ENCODE results near the gene AGXT. TPM values are rescaled to one million over a fixed set of nuclear protein-coding genes. Genes with fewer than 3 reads are reported as not detected.

AGXT gene
- total RNA-seq, 1 experiment from 2014 or later = 0.34 TPM

DNA sequence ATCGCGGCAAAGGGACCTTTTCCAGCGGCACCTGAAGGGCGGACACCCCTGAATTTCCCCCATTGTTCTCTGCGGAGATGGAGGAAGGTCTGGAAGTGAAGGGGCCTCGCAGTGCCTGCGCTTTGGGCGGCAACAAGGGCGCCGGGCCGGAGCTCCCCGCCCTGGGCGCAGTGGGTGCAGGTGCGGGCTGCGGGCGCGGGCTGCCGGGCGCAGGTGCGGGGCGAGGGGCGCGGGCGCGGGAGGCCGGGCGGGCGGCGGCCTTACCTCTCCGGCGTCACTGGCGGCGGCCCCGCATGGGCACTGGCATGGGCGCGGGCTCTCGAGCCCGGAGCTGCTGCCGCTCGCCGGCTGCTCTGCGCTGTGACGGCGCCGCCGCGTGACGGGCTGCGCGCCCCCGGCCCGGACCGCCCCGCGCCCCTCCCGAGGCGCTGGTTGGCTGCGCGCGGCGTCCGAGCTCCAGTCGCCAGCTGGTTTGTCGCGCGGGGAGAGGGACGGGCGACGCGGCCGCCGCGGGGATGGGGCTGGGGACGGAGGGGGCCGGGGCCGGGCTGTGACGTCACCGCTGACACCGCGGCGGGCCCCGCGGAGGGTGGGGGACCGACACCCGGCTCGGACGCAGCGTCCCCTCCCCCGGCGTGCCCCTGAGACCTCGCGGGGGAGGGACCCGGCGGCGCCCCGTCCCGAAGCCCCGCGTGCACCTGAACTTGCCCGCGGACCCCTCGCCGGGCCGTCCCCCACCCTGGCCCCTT is 48.6 kb upstream of the AGXT start, which contains the start of gene KIF1A:
TSS of gene KIF1A (minus strand) at position 362 of the 749 bp plus-strand sequence. CDS start 22,467 bp downstream, outside the sequence.
- Histone ChIP-seq H3K4me1 (ENCODE audit: control insufficient read depth in 1 of 2, insufficient read depth in 2 of 2, low read length in 2 of 2) (no peaks in the 10 kb centered on the region), H3K27me3 (ENCODE audit: insufficient read depth, low read length) (no peaks in the 10 kb centered on the region), H2AFZ (ENCODE audit: low read depth, low read length, poor library complexity, severe bottlenecking) (no peak within 1 kb of the TSS), H3K4me2 (ENCODE audit: low read length) (no peak within 1 kb of the TSS), H3K36me3 (ENCODE audit: control insufficient read depth in 1 of 2, insufficient read depth in 2 of 2, low read length in 2 of 2) (no peaks in the 10 kb centered on the region), H3K9ac (ENCODE audit: low read length) (no peak within 1 kb of the TSS), H4K20me1 (ENCODE audit: insufficient read depth) (no peaks in the 10 kb centered on the region), H3K9me2 (ENCODE audit: insufficient read depth) (no peaks in the 10 kb centered on the region), H3K9me3 (ENCODE audit: control insufficient read depth in 1 of 2, insufficient read depth in 1 of 2, low read depth in 1 of 2, low read length in 2 of 2) (no peaks in the 10 kb centered on the region), H3K79me2 (ENCODE audit: insufficient read depth, low read length) (no peaks in the 10 kb centered on the region), H3K4me3 (replicated peaks in 1 of 2; ENCODE audit: low read depth in 1 of 2, low read length in 2 of 2) (no peak within 1 kb of the TSS), H3K27ac (ENCODE audit: low read depth, low read length) (no peak within 1 kb of the TSS)
- ATAC-seq = no peak
- CTCF ChIA-PET = no interaction called here
- BruUV-seq (replicated peaks) = no TSS peak
- POLR2A ChIA-PET = no interaction called here
- DNase-seq (ENCODE audit: low read depth, low spot score) = no peak
- intact Hi-C loops (cut with micrococcal nuclease) = no loop called here
- RAD21 ChIA-PET (ENCODE audit: low non-redundant PET in 1 of 2, low total read pairs in 2 of 2, uncharacterized antibody in 2 of 2, unreplicated experiment in 2 of 2) = no interaction called here
- TF ChIP-seq EGR1 (IDR thresholded peaks at IDR 0.05; ENCODE audit: low read depth) (no peak), RAD21 (IDR thresholded peaks at IDR 0.05; ENCODE audit: low read depth) (no peak), EZH2 (IDR thresholded peaks at IDR 0.05) (no peak), SIN3A (IDR thresholded peaks at IDR 0.05; ENCODE audit: low read depth) (no peak), POLR2AphosphoS5 (IDR thresholded peaks at IDR 0.05; ENCODE audit: low read depth, low read length) (no peak), TCF7L2 (IDR thresholded peaks at IDR 0.05; ENCODE audit: borderline replicate concordance, extremely low read depth, insufficient read depth, insufficient read length) (no peak), CBX3 (IDR thresholded peaks at IDR 0.05; ENCODE audit: low read depth) (no peak), SRF (IDR thresholded peaks at IDR 0.05; ENCODE audit: low read depth) (no peak), ZNF274 (IDR thresholded peaks at IDR 0.05; ENCODE audit: low read depth, low read length) (no peak), SP1 (IDR thresholded peaks at IDR 0.05; ENCODE audit: low read depth) (no peak), JUND (IDR thresholded peaks at IDR 0.05) (no peak), YY1 (IDR thresholded peaks at IDR 0.05; ENCODE audit: extremely low read depth, insufficient replicate concordance, low read depth, low read length) (no peak), ZFX (IDR thresholded peaks at IDR 0.05) (no peak), POLR2A (IDR thresholded peaks at IDR 0.05; ENCODE audit: borderline replicate concordance, extremely low read depth, insufficient read depth, insufficient read length) (no peak)
- TF ChIP-seq, protein P1, sequence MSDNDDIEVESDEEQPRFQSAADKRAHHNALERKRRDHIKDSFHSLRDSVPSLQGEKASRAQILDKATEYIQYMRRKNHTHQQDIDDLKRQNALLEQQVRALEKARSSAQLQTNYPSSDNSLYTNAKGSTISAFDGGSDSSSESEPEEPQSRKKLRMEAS (IDR thresholded peaks at IDR 0.05) = no peak
- TF ChIP-seq, protein P2, sequence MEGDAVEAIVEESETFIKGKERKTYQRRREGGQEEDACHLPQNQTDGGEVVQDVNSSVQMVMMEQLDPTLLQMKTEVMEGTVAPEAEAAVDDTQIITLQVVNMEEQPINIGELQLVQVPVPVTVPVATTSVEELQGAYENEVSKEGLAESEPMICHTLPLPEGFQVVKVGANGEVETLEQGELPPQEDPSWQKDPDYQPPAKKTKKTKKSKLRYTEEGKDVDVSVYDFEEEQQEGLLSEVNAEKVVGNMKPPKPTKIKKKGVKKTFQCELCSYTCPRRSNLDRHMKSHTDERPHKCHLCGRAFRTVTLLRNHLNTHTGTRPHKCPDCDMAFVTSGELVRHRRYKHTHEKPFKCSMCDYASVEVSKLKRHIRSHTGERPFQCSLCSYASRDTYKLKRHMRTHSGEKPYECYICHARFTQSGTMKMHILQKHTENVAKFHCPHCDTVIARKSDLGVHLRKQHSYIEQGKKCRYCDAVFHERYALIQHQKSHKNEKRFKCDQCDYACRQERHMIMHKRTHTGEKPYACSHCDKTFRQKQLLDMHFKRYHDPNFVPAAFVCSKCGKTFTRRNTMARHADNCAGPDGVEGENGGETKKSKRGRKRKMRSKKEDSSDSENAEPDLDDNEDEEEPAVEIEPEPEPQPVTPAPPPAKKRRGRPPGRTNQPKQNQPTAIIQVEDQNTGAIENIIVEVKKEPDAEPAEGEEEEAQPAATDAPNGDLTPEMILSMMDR (IDR thresholded peaks at IDR 0.05 in 2 of 3, conservative IDR thresholded peaks at IDR 0.05 in 1 of 3; ENCODE audit: borderline replicate concordance in 1 of 3, insufficient read depth in 1 of 3, low read depth in 2 of 3, low read length in 2 of 3) = no peak
- TF ChIP-seq, protein P3, sequence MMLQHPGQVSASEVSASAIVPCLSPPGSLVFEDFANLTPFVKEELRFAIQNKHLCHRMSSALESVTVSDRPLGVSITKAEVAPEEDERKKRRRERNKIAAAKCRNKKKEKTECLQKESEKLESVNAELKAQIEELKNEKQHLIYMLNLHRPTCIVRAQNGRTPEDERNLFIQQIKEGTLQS (IDR thresholded peaks at IDR 0.05) = no peak
- TF ChIP-seq, protein P4, sequence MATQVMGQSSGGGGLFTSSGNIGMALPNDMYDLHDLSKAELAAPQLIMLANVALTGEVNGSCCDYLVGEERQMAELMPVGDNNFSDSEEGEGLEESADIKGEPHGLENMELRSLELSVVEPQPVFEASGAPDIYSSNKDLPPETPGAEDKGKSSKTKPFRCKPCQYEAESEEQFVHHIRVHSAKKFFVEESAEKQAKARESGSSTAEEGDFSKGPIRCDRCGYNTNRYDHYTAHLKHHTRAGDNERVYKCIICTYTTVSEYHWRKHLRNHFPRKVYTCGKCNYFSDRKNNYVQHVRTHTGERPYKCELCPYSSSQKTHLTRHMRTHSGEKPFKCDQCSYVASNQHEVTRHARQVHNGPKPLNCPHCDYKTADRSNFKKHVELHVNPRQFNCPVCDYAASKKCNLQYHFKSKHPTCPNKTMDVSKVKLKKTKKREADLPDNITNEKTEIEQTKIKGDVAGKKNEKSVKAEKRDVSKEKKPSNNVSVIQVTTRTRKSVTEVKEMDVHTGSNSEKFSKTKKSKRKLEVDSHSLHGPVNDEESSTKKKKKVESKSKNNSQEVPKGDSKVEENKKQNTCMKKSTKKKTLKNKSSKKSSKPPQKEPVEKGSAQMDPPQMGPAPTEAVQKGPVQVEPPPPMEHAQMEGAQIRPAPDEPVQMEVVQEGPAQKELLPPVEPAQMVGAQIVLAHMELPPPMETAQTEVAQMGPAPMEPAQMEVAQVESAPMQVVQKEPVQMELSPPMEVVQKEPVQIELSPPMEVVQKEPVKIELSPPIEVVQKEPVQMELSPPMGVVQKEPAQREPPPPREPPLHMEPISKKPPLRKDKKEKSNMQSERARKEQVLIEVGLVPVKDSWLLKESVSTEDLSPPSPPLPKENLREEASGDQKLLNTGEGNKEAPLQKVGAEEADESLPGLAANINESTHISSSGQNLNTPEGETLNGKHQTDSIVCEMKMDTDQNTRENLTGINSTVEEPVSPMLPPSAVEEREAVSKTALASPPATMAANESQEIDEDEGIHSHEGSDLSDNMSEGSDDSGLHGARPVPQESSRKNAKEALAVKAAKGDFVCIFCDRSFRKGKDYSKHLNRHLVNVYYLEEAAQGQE (IDR thresholded peaks at IDR 0.05; ENCODE audit: low read depth) = no peak
- TF ChIP-seq, protein P5, sequence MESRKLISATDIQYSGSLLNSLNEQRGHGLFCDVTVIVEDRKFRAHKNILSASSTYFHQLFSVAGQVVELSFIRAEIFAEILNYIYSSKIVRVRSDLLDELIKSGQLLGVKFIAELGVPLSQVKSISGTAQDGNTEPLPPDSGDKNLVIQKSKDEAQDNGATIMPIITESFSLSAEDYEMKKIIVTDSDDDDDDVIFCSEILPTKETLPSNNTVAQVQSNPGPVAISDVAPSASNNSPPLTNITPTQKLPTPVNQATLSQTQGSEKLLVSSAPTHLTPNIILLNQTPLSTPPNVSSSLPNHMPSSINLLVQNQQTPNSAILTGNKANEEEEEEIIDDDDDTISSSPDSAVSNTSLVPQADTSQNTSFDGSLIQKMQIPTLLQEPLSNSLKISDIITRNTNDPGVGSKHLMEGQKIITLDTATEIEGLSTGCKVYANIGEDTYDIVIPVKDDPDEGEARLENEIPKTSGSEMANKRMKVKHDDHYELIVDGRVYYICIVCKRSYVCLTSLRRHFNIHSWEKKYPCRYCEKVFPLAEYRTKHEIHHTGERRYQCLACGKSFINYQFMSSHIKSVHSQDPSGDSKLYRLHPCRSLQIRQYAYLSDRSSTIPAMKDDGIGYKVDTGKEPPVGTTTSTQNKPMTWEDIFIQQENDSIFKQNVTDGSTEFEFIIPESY (IDR thresholded peaks at IDR 0.05; ENCODE audit: extremely low read depth, insufficient replicate concordance, low read length) = no peak
